Measurements from ENCODE around the gene ELMO1.

The ELMO1 gene

GRCh38 chr7:37481154-37481553 is 32.5 kb upstream of the ELMO1 start:
- H3K27me3 Mint-ChIP-seq, result peaks cover 4% of the 10 kb centered on the region
- no peak overlapping the region for H3K27ac Mint-ChIP-seq
- H3K4me3 Mint-ChIP-seq, result no peak overlapping the region

GRCh38 chr7:37480041-37481031 is 31.7 kb upstream of the ELMO1 start:
- H3K4me3 Mint-ChIP-seq, result no peak overlapping the region
- no peaks in the 10 kb centered on the region for H3K4me1 Mint-ChIP-seq
- H3K9me3 Mint-ChIP-seq, result no peaks in the 10 kb centered on the region
- H3K36me3 Mint-ChIP-seq, result no peaks in the 10 kb centered on the region
- H3K27ac Mint-ChIP-seq, result no peak overlapping the region
- peaks cover 2% of the 10 kb centered on the region for H3K27me3 Mint-ChIP-seq

More at GRCh38 chr7:37481154-37481553, 32.5 kb upstream of the ELMO1 start:
- Mint-ChIP-seq H3K9me3 (no peaks in the 10 kb centered on the region), H3K36me3 (no peaks in the 10 kb centered on the region), H3K4me1 (no peaks in the 10 kb centered on the region)

GRCh38 chr7:37476881-37477450 is 28.3 kb upstream of the ELMO1 start:
- Mint-ChIP-seq H3K27me3 (no peaks in the 10 kb centered on the region), H3K9me3 (no peaks in the 10 kb centered on the region), H3K27ac (no peak overlapping the region), H3K36me3 (no peaks in the 10 kb centered on the region), H3K4me3 (no peak overlapping the region), H3K4me1 (no peaks in the 10 kb centered on the region)

- H3K9me3 Mint-ChIP-seq, result no peaks in the 10 kb centered on the region
- H3K36me3 Mint-ChIP-seq, result no peaks in the 10 kb centered on the region
- H3K4me1 Mint-ChIP-seq, result no peaks in the 10 kb centered on the region
- no peak overlapping the region for H3K4me3 Mint-ChIP-seq
- no peak overlapping the region for H3K27ac Mint-ChIP-seq
- H3K27me3 Mint-ChIP-seq, result no peaks in the 10 kb centered on the region
Measured at GRCh38 chr7:37476428-37476827, 27.8 kb upstream of the ELMO1 start.

GRCh38 chr7:37475646-37476045 is 27.0 kb upstream of the ELMO1 start:
- Mint-ChIP-seq H3K27ac (no peak overlapping the region), H3K4me1 (no peaks in the 10 kb centered on the region), H3K27me3 (no peaks in the 10 kb centered on the region), H3K4me3 (no peak overlapping the region), H3K36me3 (no peaks in the 10 kb centered on the region), H3K9me3 (no peaks in the 10 kb centered on the region)

- no peaks in the 10 kb centered on the region for H3K27me3 Mint-ChIP-seq
- no peak overlapping the region for H3K27ac Mint-ChIP-seq
- H3K4me1 Mint-ChIP-seq, result no peaks in the 10 kb centered on the region
- peaks cover 2% of the 10 kb centered on the region for H3K36me3 Mint-ChIP-seq
- H3K9me3 Mint-ChIP-seq, result no peaks in the 10 kb centered on the region
- H3K4me3 Mint-ChIP-seq, result no peak overlapping the region
Measured at GRCh38 chr7:37471619-37472018, 23.0 kb upstream of the ELMO1 start.

GRCh38 chr7:37467002-37467401 is 18.3 kb upstream of the ELMO1 start:
- no peaks in the 10 kb centered on the region for H3K27me3 Mint-ChIP-seq
- peaks cover 4% of the 10 kb centered on the region for H3K36me3 Mint-ChIP-seq
- H3K9me3 Mint-ChIP-seq, result no peaks in the 10 kb centered on the region
- H3K4me3 Mint-ChIP-seq, result no peak overlapping the region
- H3K4me1 Mint-ChIP-seq, result no peaks in the 10 kb centered on the region
- H3K27ac Mint-ChIP-seq, result no peak overlapping the region

- Mint-ChIP-seq H3K27me3 (no peaks in the 10 kb centered on the region), H3K27ac (no peak overlapping the region)
Measured at GRCh38 chr7:37462138-37462537, 13.5 kb upstream of the ELMO1 start.

GRCh38 chr7:37455081-37455480 is 6.4 kb upstream of the ELMO1 start:
- Mint-ChIP-seq H3K27me3 (no peaks in the 10 kb centered on the region), H3K27ac (no peak overlapping the region), H3K4me3 (no peak overlapping the region), H3K4me1 (peaks cover 6% of the 10 kb centered on the region), H3K9me3 (no peaks in the 10 kb centered on the region), H3K36me3 (no peaks in the 10 kb centered on the region)

More at GRCh38 chr7:37462138-37462537, 13.5 kb upstream of the ELMO1 start:
- Mint-ChIP-seq H3K9me3 (no peaks in the 10 kb centered on the region), H3K36me3 (peaks cover 2% of the 10 kb centered on the region), H3K4me1 (no peaks in the 10 kb centered on the region), H3K4me3 (no peak overlapping the region)

GRCh38 chr7:37452346-37452745 is 3.7 kb upstream of the ELMO1 start:
- no peaks in the 10 kb centered on the region for H3K36me3 Mint-ChIP-seq
- no peak overlapping the region for H3K4me3 Mint-ChIP-seq
- peaks cover 19% of the 10 kb centered on the region for H3K4me1 Mint-ChIP-seq
- no peaks in the 10 kb centered on the region for H3K27me3 Mint-ChIP-seq
- peak overlapping the region; percentile 71 for H3K27ac Mint-ChIP-seq
- no peaks in the 10 kb centered on the region for H3K9me3 Mint-ChIP-seq

GRCh38 chr7:37450035-37450434 is 1.4 kb upstream of the ELMO1 start:
- Mint-ChIP-seq H3K9me3 (no peaks in the 10 kb centered on the region), H3K36me3 (peaks cover 4% of the 10 kb centered on the region), H3K4me1 (peaks cover 42% of the 10 kb centered on the region), H3K4me3 (peak overlapping the region; percentile 99), H3K27ac (peak overlapping the region; percentile 68), H3K27me3 (no peaks in the 10 kb centered on the region)

GRCh38 chr7:37449621-37450020 is 957 bp upstream of the ELMO1 start:
- H3K27me3 Mint-ChIP-seq, result no peaks in the 10 kb centered on the region
- H3K27ac Mint-ChIP-seq, result peak overlapping the region; percentile 100
- peaks cover 46% of the 10 kb centered on the region for H3K4me1 Mint-ChIP-seq
- peaks cover 6% of the 10 kb centered on the region for H3K36me3 Mint-ChIP-seq
- no peaks in the 10 kb centered on the region for H3K9me3 Mint-ChIP-seq
- H3K4me3 Mint-ChIP-seq, result peak overlapping the region; percentile 99

GRCh38 chr7:37448011-37448635 is 541 bp downstream of the ELMO1 start:
- peak overlapping the region; percentile 100 for H3K27ac Mint-ChIP-seq
- H3K4me1 Mint-ChIP-seq, result peaks cover 57% of the 10 kb centered on the region
- peak overlapping the region; percentile 99 for H3K4me3 Mint-ChIP-seq
- H3K9me3 Mint-ChIP-seq, result no peaks in the 10 kb centered on the region
- no peaks in the 10 kb centered on the region for H3K27me3 Mint-ChIP-seq
- peaks cover 11% of the 10 kb centered on the region for H3K36me3 Mint-ChIP-seq

GRCh38 chr7:37446371-37446770 is 2.3 kb downstream of the ELMO1 start:
- H3K27ac Mint-ChIP-seq, result peak overlapping the region; percentile 97
- H3K27me3 Mint-ChIP-seq, result no peaks in the 10 kb centered on the region
- H3K9me3 Mint-ChIP-seq, result no peaks in the 10 kb centered on the region
- H3K36me3 Mint-ChIP-seq, result peaks cover 13% of the 10 kb centered on the region
- peaks cover 71% of the 10 kb centered on the region for H3K4me1 Mint-ChIP-seq
- H3K4me3 Mint-ChIP-seq, result peak overlapping the region; percentile 94

GRCh38 chr7:37445790-37446189 is 2.9 kb downstream of the ELMO1 start:
- no peaks in the 10 kb centered on the region for H3K27me3 Mint-ChIP-seq
- peaks cover 77% of the 10 kb centered on the region for H3K4me1 Mint-ChIP-seq
- peak overlapping the region; percentile 97 for H3K27ac Mint-ChIP-seq
- H3K9me3 Mint-ChIP-seq, result no peaks in the 10 kb centered on the region
- H3K36me3 Mint-ChIP-seq, result peaks cover 15% of the 10 kb centered on the region
- peak overlapping the region; percentile 94 for H3K4me3 Mint-ChIP-seq
